Measurements from ENCODE around the gene RASAL3.
"Not testable (repeated sequence)": the region's sequence is repeated elsewhere in the genome, so short reads cannot be mapped to it uniquely, and the experiment has no call there.

Gene RASAL3

DNA sequence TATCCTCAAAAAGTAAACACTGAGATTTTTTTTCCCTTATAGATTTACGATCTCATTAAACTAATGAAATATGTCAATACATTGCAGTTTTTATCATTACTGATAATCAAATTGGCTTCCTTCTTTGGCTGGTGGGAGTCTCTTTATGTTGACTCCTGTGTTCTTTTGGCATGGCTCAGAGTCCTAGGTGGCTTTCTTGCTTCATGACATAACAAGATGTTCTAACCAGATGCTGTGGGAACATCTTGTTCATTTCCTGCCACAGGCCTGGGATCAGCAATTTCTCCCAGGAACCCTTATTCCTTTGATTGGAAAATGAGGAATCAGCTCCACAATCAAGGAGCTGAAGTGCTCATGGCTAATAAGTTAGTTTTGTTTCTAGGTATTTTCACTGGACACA is 30.8 kb upstream of the RASAL3 start:
- no peak for TF ChIP-seq EZH2phosphoT487 (IDR thresholded peaks at IDR 0.05; ENCODE audit: borderline replicate concordance)
- TF ChIP-seq, protein P1, sequence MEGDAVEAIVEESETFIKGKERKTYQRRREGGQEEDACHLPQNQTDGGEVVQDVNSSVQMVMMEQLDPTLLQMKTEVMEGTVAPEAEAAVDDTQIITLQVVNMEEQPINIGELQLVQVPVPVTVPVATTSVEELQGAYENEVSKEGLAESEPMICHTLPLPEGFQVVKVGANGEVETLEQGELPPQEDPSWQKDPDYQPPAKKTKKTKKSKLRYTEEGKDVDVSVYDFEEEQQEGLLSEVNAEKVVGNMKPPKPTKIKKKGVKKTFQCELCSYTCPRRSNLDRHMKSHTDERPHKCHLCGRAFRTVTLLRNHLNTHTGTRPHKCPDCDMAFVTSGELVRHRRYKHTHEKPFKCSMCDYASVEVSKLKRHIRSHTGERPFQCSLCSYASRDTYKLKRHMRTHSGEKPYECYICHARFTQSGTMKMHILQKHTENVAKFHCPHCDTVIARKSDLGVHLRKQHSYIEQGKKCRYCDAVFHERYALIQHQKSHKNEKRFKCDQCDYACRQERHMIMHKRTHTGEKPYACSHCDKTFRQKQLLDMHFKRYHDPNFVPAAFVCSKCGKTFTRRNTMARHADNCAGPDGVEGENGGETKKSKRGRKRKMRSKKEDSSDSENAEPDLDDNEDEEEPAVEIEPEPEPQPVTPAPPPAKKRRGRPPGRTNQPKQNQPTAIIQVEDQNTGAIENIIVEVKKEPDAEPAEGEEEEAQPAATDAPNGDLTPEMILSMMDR (conservative IDR thresholded peaks at IDR 0.05; ENCODE audit: low read length): no peak
- H3K4me3 ChIP-seq (ENCODE audit: low read length, poor library complexity, severe bottlenecking): no peak overlapping the region
- H3K27me3 ChIP-seq (ENCODE audit: insufficient read depth, low read length, poor library complexity, severe bottlenecking): no peaks in the 10 kb centered on the region
- H3K79me2 ChIP-seq (ENCODE audit: insufficient read depth, low read length): no peaks in the 10 kb centered on the region
- H3K9ac ChIP-seq (ENCODE audit: low read depth, low read length, poor library complexity, severe bottlenecking): no peak overlapping the region
- H3K36me3 ChIP-seq (ENCODE audit: insufficient read depth, low read length): no peaks in the 10 kb centered on the region
- no peaks in the 10 kb centered on the region for H3K9me3 ChIP-seq (ENCODE audit: insufficient read depth, low read depth, low read length)
- H2AFZ ChIP-seq (ENCODE audit: low read length): no peak overlapping the region
- no peak overlapping the region for H3K4me2 ChIP-seq (ENCODE audit: low read depth, low read length, poor library complexity, severe bottlenecking)
- no peaks in the 10 kb centered on the region for H3K4me1 ChIP-seq (ENCODE audit: insufficient read depth, low read length, poor library complexity, severe bottlenecking)
- H3F3A ChIP-seq (ENCODE audit: low read depth): no peaks in the 10 kb centered on the region
- no peaks in the 10 kb centered on the region for H3K9me2 ChIP-seq (replicated peaks; ENCODE audit: low read depth, low read length)
- no peaks in the 10 kb centered on the region for H4K20me1 ChIP-seq (ENCODE audit: insufficient read depth, low read length, poor library complexity, severe bottlenecking)

DNA sequence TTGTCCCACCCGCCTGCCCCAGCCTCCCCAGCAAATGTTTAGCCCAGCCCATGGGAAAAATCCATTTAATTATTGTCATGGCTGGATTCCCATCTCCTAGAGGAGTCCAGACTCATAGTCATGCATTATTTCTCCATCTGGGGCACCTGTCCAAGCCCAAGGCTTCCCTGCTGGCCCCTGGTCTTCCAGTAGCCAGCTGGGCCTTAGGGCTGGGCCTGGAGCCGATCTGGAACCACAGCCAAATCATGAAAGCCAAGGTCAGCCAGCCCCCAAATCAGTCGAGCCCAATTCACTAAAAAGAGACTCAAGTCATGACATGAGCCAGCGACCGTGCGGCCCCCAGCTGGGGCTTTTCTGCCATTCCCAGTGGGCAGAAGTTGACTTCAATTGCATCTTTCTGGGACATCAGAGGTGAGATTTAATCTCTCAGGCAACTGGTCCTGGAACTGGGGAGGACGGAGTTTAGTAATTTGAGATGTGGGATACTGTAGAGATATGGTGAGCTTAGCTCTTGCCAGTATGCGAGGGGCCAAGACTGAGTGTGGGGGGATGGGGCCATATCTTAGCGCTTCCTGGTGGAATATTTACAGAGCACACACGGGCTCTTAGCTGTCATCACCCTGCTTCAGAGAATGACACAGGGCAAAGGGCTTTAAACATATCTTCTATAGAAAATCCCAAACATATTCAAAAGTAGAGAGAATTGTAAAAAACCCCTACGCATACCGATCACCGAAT is 24.3 kb upstream of the RASAL3 start:
- H3K36me3 ChIP-seq (ENCODE audit: insufficient read depth, low read length): no peaks in the 10 kb centered on the region
- no peak overlapping the region for H3K9ac ChIP-seq (ENCODE audit: low read depth, low read length, poor library complexity, severe bottlenecking)
- H3F3A ChIP-seq (ENCODE audit: low read depth): no peaks in the 10 kb centered on the region
- H4K20me1 ChIP-seq (ENCODE audit: insufficient read depth, low read length, poor library complexity, severe bottlenecking): no peaks in the 10 kb centered on the region
- H3K9me2 ChIP-seq (replicated peaks; ENCODE audit: low read depth, low read length): no peaks in the 10 kb centered on the region
- H3K4me2 ChIP-seq (ENCODE audit: low read depth, low read length, poor library complexity, severe bottlenecking): no peak overlapping the region
- H3K4me1 ChIP-seq (ENCODE audit: insufficient read depth, low read length, poor library complexity, severe bottlenecking): no peaks in the 10 kb centered on the region
- no peaks in the 10 kb centered on the region for H3K9me3 ChIP-seq (ENCODE audit: insufficient read depth, low read depth, low read length)
- no peaks in the 10 kb centered on the region for H3K79me2 ChIP-seq (ENCODE audit: insufficient read depth, low read length)
- H3K4me3 ChIP-seq (ENCODE audit: low read length, poor library complexity, severe bottlenecking): no peak overlapping the region
- no peaks in the 10 kb centered on the region for H3K27me3 ChIP-seq (ENCODE audit: insufficient read depth, low read length, poor library complexity, severe bottlenecking)
- TF ChIP-seq, protein P1 (conservative IDR thresholded peaks at IDR 0.05; ENCODE audit: low read length): no peak
- TF ChIP-seq EZH2phosphoT487 (IDR thresholded peaks at IDR 0.05; ENCODE audit: borderline replicate concordance): no peak
- H2AFZ ChIP-seq (ENCODE audit: low read length): no peak overlapping the region

DNA sequence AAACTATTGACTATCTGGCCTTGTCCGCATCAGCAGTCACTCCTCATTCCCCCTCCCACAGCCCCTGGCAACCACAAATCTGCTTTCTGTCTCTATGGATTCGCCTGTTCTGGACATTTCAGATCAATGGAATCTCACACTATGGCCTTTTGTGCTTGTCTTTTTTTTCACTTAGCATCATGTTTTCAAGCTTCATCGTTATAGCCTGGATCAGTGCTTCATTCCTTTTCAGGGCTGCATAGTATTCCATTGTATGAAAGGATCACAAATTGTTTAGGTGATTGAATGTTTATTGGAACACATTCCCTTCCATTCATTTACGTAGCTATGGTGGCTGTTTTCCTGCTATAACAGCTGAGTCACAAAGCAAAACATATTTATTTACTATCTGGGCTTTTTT is 22.7 kb upstream of the RASAL3 start:
- no peaks in the 10 kb centered on the region for H4K20me1 ChIP-seq (ENCODE audit: insufficient read depth, low read length, poor library complexity, severe bottlenecking)
- H3K36me3 ChIP-seq (ENCODE audit: insufficient read depth, low read length): no peaks in the 10 kb centered on the region
- no peak for TF ChIP-seq EZH2phosphoT487 (IDR thresholded peaks at IDR 0.05; ENCODE audit: borderline replicate concordance)
- TF ChIP-seq, protein P1 (conservative IDR thresholded peaks at IDR 0.05; ENCODE audit: low read length): no peak
- H3K4me2 ChIP-seq (ENCODE audit: low read depth, low read length, poor library complexity, severe bottlenecking): no peak overlapping the region
- no peaks in the 10 kb centered on the region for H3K27me3 ChIP-seq (ENCODE audit: insufficient read depth, low read length, poor library complexity, severe bottlenecking)
- no peak overlapping the region for H3K9ac ChIP-seq (ENCODE audit: low read depth, low read length, poor library complexity, severe bottlenecking)
- no peak overlapping the region for H3K4me3 ChIP-seq (ENCODE audit: low read length, poor library complexity, severe bottlenecking)
- H3F3A ChIP-seq (ENCODE audit: low read depth): no peaks in the 10 kb centered on the region
- no peaks in the 10 kb centered on the region for H3K4me1 ChIP-seq (ENCODE audit: insufficient read depth, low read length, poor library complexity, severe bottlenecking)
- no peaks in the 10 kb centered on the region for H3K9me3 ChIP-seq (ENCODE audit: insufficient read depth, low read depth, low read length)
- H3K9me2 ChIP-seq (replicated peaks; ENCODE audit: low read depth, low read length): no peaks in the 10 kb centered on the region
- no peaks in the 10 kb centered on the region for H3K79me2 ChIP-seq (ENCODE audit: insufficient read depth, low read length)
- H2AFZ ChIP-seq (ENCODE audit: low read length): no peak overlapping the region

DNA sequence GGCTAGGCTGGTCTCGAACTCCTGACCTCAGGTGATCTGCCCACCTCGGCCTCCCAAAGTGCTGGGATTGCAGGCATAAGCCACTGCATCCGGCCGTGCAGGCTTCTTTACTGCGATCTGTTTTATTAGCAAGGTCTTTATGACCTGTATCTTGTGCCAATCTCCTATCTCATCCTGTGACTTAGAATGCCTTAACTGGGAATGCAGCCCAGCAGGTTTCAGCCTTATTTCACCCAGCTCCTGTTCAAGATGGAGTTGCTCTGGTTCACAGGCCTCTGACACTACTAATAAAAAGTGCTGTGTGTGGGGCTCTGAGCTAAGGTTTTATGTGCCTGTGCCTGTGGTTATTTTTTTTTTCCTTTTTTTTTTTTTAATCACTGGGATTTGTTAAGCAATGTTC is 21.4 kb upstream of the RASAL3 start:
- H3F3A ChIP-seq (ENCODE audit: low read depth); H3K27me3 ChIP-seq (ENCODE audit: insufficient read depth, low read length, poor library complexity, severe bottlenecking); H3K9me3 ChIP-seq (ENCODE audit: insufficient read depth, low read depth, low read length); H3K4me2 ChIP-seq (ENCODE audit: low read depth, low read length, poor library complexity, severe bottlenecking); H3K36me3 ChIP-seq (ENCODE audit: insufficient read depth, low read length); H2AFZ ChIP-seq (ENCODE audit: low read length); H4K20me1 ChIP-seq (ENCODE audit: insufficient read depth, low read length, poor library complexity, severe bottlenecking); H3K4me1 ChIP-seq (ENCODE audit: insufficient read depth, low read length, poor library complexity, severe bottlenecking); H3K4me3 ChIP-seq (ENCODE audit: low read length, poor library complexity, severe bottlenecking); H3K9ac ChIP-seq (ENCODE audit: low read depth, low read length, poor library complexity, severe bottlenecking); H3K79me2 ChIP-seq (ENCODE audit: insufficient read depth, low read length); H3K9me2 ChIP-seq (replicated peaks; ENCODE audit: low read depth, low read length): not testable (repeated sequence)

DNA sequence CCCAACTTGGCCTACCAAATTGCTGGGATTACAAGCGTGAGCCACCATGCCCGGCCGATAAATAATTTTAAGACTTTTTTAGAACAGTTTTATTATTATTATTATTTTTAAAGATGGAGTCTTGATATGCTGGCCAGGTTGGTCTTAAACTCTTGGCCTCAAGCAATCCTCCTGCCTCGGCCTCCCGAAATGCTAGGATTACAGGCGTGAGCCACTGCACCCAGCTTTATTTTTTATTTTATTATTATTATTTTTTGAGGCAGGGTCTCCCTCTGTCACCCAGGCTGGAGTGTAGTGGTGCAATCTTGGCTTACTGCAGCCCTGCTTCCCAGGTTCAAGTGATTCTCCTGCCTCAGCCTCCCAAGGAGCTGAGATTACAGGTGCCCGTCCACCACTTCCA is 16.7 kb upstream of the RASAL3 start:
- H3K4me3 ChIP-seq (ENCODE audit: low read length, poor library complexity, severe bottlenecking); H3K9me2 ChIP-seq (replicated peaks; ENCODE audit: low read depth, low read length); H3K36me3 ChIP-seq (ENCODE audit: insufficient read depth, low read length); H3K4me1 ChIP-seq (ENCODE audit: insufficient read depth, low read length, poor library complexity, severe bottlenecking); H3K4me2 ChIP-seq (ENCODE audit: low read depth, low read length, poor library complexity, severe bottlenecking); H3F3A ChIP-seq (ENCODE audit: low read depth); H3K79me2 ChIP-seq (ENCODE audit: insufficient read depth, low read length); H2AFZ ChIP-seq (ENCODE audit: low read length); H3K27me3 ChIP-seq (ENCODE audit: insufficient read depth, low read length, poor library complexity, severe bottlenecking); H3K9me3 ChIP-seq (ENCODE audit: insufficient read depth, low read depth, low read length); H4K20me1 ChIP-seq (ENCODE audit: insufficient read depth, low read length, poor library complexity, severe bottlenecking); H3K9ac ChIP-seq (ENCODE audit: low read depth, low read length, poor library complexity, severe bottlenecking): not testable (repeated sequence)
